Amniotic epithelial cell (primary cell): ENCODE measurements around the gene UCMA.

Experiments
- DNase-seq: peaks from one replicate; pipeline ENCODE4 v3.0.0-alpha.2; 2010; ENCODE audit warnings: low read depth

The UCMA gene

GRCh38 chr10:13187135-13187534 is 47.0 kb downstream of the UCMA start:
- DNase-seq, result no peak

GRCh38 chr10:13184730-13185514 is 49.3 kb downstream of the UCMA start:
- no peak for DNase-seq

- DNase-seq, result no peak
Measured at GRCh38 chr10:13184276-13184675, 49.9 kb downstream of the UCMA start.

- no peak for DNase-seq
Measured at GRCh38 chr10:13183625-13184024, 50.5 kb downstream of the UCMA start.

- DNase-seq, result no peak
Measured at GRCh38 chr10:13182424-13182823, 51.8 kb downstream of the UCMA start.

GRCh38 chr10:13180788-13181187 is 53.4 kb downstream of the UCMA start:
- DNase-seq, result no peak

- DNase-seq, result no peak
Measured at GRCh38 chr10:13173616-13174015, 60.6 kb downstream of the UCMA start.
